Islet of Langerhans (tissue), 1 donor: Measurements from ENCODE around the gene SPRYD4.
"Not testable (repeated sequence)": the region's sequence is repeated elsewhere in the genome, so short reads cannot be mapped to it uniquely, and the experiment has no call there.

Experiments
- FAIRE-seq: peaks from one replicate; lab custom pipeline; 2011; peaks lifted over from hg19 to GRCh38; lab: Jason Lieb, UNC

Gene SPRYD4

DNA sequence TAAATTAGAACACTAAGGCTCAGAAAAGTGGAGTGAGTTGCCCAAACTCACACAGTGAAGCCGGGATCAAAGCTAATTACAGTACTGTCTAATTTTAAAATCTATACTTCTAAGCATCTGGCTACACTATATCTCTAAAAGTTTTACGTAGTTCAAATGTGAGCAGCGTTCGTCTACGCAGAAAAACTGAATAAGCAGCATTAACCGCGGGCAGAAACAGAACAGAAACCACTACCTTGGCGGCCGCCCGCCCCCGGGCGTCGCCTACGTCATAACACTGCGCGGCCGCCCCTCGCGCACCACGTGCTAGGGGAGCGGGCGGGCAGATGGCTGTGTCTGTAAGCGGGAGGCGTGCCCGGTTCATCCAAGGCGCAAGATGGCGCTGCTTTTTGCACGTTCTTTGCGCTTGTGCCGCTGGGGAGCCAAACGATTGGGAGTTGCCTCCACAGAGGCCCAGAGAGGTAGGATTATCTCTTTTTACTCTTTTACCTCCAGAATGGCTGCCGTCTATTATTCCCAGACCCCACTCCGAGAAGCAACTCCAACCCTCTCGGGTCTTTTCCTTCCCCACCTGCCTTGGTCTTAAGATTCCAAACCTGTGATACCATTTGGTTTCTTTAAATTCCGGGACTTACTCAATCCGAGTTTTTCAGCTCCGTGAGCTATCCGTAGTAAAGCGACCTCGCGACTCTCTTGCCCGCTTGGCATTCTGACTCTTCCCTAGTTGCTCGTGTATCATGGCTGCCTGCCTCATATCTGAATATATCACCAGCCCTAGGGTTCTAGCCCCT lies at the start of gene SPRYD4:
Gene SPRYD4, plus strand, starts transcription at position 363 of the 791 bp plus-strand sequence. Its CDS starts 14 bp downstream, at position 377.
- no peak for FAIRE-seq

DNA sequence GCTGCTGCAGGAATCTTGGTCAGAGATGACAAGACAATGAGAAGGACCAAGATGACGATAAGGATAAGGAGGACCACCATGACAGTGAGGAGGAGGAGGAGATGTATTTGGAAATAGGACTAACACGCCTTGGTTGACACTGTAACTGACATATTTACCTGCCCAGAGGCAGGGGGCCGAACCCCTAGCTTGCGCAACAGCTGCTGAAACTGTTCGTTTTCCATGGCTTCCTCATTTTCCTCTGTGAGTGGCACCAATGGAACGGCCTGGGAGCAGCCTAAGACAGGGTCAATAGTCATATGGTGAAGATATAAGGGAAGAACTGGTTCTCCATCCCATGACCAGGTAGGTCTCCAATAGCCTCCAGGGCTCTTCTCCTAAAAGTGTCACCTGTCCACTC lies 48.0 kb upstream of the SPRYD4 start:
- FAIRE-seq, result no peak

DNA sequence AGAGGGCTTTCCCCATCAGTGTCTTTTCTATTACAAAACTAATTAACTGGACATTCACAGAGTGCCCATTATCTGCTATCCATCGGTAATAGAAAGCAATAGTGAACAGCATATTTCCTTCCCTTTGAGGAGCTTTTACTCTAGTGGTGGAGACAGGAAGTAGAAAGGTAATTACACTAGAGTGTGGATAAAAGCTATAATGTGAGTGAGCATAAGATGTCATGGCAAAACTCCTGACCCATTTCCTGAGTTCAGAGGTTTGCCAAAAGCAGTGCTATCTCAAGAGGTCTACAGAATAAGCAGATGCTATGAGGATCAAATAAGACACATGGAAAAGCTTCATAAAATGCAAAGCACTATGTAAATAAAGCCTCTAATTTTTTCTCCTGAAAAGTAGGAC lies 43.2 kb upstream of the SPRYD4 start:
- FAIRE-seq, result no peak

DNA sequence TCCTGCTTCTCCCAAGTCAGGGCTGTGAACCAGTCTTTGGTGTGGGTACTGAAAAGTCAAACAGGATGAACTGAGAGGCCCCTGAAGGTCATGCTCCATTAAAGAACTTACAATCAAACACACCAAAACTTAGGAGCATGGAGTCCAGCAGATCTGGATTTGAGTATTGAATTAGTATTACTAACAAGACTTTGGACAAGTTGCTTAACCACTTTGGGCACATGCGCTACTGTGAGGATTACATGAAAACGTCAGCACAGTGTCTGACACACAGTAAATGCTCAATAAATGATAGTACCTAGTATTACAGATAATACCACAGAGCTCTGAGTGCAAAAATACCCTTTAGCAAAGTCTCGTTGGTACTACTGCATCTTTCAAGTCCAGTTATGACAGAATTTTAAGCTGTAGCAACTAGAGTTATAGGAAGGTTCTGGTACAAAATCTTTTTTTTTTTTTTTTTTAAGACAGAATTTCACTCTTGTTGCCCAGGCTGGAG lies 42.4 kb upstream of the SPRYD4 start:
- no peak for FAIRE-seq

DNA sequence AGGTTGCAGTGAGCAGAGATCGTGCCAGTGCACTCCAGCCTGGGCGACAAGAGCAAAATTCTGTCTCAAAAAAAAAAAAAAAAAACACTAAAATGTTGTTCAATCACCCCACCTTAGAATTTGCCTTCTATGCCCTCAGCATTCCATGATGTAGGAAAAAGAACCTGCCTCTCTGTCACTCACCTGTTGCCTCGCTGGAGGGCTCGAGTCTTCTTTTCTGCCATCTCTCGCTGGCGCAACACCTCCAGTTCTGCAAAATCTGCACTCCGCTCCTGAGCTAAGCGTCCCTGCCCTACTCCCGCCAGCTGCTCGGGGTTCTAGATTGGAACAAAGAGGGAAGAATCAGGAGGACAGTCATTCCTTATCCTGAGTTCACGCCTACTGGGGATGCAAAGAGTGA lies 37.1 kb upstream of the SPRYD4 start:
- no peak for FAIRE-seq

DNA sequence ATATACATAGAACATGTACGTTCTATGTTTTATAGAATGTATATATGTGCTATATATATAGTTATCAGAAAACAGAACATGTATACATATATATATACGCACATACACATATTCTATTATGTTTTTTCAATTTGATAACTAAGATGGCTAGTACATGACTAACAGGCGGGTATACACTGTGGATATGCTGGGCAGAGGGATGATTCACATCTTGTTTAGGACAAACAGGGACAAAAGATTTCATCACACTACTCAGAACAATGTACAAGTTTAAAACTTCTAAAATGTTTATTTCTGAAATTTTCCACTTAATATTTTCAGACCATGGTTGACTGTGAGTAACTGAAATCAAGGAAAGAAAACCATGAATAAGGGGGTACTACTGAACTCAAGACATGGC lies 36.5 kb upstream of the SPRYD4 start:
- no peak for FAIRE-seq

DNA sequence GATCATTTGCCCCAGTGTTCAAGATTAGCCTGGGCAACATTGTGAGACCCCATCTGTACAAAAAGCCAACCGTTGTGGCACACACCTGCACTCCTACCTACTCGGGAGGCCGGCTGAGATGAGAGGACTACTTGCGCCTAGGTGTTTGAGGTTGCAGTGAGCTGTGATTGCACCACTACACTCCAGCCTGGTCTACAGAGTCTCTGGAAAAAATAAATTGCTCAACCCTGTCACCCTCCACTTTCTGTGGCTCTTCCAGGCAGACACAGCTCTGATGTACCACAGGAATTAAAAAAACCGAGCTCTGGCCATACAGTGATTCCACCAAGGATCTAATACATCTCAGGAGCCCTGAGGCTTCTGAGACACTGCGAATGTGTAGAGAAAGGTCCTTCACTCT lies 33.5 kb upstream of the SPRYD4 start:
- no peak for FAIRE-seq

DNA sequence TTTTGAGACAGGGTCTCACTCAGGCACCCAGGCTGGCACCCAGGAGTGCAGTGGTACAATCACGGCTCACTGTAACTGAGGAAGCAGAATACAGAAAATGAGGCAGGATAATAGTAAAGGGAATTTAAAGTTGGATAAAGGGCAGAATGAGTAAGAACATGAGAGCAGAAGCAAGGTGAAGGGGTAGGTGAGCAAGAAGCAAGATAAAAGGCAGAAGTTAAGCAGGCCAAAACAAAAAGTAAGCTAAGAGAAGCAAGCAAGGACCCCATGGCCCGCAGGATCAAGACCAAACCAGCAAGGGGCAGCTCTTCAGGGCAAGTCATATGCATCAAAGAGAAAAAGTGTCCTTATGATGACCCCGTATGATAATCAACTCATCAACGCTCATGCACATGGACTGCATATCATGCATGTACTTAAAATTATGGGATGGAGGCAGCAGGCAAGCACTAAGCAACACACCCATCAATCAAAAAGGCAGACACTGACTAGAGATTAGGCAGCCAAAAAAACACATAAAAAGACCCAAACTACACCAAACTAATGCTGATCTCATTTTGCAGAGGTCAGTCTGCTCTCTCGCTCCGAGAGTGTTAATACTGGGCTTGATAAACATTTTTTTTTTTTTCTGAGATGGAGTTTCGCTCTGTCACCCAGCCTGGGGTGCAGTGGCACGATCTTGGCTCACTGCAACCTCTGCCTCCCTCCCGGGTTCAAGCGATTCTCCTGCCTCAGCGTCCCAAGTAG lies 30.8 kb upstream of the SPRYD4 start:
- FAIRE-seq, result no peak

DNA sequence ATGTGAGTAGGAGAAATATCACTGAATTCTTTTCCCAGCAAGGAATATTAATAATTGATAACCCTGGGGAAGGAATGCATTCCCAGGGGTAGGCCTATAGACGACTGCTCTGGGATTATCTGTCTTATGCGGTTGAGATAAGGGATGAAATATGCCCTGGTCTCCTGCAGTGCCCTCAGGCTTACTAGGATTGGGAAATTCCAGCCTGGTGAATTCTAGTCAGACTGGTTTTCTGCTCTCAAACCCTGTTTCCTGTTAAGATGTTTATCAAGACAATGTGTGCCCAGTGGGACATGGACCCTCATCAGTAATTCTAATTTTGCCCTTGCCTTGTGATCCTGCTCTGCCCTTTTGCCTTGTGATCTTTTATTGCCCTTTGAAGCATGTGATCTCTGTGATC lies 25.2 kb upstream of the SPRYD4 start:
- FAIRE-seq, result not testable (repeated sequence)

DNA sequence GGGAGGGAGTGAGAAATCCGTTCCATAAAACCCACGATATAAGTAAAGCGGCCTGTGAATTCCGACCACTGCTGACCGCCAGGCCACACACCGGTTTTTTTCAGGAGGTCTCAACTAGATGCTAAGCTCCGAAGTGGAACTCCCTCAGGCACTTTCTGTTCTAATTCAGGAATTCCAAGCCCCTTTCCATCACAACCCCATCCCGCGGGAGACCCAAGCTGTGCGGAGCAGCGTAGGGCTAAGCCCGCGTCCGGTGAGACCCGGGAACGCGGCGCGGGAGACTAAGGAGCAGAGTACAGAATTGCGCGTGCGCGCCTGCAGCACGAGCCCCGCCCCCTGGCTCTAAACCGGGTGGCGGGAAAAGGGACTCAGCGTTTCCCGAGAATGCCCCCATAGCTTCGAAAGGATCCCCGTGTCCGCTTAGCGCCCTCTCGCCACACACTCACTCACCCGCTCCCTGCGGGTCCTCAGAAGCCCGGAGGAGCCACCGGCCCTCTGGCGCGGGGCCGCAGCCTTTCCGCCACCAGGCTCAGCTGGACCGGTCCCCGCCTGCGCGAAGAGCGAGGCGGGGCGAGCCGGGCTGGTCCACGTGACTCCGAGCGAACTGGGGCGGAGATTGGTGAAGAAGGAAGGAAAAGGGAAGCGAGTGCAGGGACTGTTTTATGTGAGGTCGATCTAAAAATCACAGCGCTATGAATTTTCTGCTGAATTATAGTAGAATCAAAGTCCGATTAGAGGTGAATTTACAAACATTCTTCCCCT lies 19.3 kb upstream of the SPRYD4 start, which contains the start of gene TIMELESS:
Gene TIMELESS, minus strand, starts transcription at position 567 of the 762 bp plus-strand sequence. CDS start 15,256 bp downstream, outside the sequence.
- FAIRE-seq, result peak; percentile 79

DNA sequence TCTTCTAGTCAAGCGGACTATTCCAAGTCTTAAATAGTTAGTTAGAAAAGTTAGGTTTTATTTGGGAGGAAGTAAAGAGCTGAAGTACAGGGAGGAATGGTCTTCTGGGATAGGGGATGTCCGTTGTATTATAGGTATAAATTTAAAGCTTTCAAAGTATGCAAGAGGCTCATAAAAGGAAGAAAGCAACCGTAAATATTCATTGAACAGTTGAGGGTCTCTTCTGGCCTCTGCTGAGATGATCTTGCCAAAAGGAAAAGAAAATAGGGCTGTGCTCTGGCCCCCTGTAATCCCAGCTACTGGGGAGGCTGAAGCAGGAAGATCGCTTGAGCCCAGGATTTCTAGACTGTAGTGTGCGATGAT lies 18.8 kb upstream of the SPRYD4 start:
- no peak for FAIRE-seq

DNA sequence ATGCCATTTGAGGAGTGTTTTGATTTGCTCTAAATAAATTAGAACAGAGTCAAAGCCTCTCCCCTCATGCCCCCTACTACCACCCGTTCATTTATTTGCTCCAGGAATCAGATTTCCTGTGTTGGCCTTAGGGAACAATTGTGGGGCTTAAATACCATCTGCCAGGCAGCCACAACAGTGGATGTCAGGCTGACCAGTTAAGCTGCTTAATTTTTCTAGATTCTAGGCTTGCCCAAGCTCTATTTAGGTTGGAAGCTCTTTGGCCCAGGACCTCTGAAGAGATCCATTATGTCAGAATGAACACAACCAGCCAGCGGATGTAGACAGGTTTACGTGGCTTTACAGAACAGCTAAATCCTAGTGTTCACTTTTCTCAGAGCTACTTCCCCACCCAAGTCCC lies 18.1 kb upstream of the SPRYD4 start:
- FAIRE-seq, result no peak

DNA sequence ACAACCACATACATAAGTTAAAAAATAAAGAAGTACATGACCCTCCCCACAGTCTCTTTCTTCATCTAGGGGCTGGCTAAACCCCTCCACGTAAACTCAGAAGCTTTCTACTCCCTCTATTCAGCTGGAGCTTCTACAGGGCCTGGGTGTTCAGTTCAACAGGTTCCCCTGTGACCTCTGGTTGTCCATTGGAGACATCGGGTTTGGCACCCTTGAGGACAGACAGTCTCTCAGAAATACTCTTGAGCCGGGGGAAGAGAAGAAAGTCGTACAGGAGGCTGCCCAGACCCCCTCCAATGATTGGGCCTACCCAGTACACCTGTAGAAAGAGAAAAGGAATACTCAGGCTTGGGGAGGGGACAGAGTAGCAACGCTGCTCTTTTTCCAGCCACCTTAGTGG lies 17.2 kb upstream of the SPRYD4 start:
- FAIRE-seq, result no peak

DNA sequence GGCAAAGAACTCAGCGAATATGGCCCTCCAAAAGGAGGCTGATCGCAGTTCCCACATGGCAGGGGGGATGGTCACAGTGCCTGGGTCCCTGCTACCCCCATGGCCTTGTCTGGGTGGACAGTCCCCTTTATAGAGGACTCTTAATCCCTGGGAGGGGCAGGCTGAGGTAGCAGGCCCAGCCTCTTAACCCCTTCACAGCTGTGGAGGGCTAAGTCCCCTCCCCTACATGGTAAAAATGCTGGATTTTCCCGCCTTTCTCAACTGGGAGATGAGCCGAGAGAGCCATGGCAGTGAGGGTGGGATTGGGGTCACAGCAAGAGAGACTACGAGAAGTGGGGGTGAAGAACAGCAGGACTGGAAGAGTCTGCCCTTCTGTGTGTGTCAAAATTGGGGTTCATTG lies 13.8 kb upstream of the SPRYD4 start, which contains the start of gene MIP:
Gene MIP, minus strand, starts transcription at position 101 of the 400 bp plus-strand sequence. Its CDS starts 44 bp downstream, at position 57.
- no peak for FAIRE-seq

DNA sequence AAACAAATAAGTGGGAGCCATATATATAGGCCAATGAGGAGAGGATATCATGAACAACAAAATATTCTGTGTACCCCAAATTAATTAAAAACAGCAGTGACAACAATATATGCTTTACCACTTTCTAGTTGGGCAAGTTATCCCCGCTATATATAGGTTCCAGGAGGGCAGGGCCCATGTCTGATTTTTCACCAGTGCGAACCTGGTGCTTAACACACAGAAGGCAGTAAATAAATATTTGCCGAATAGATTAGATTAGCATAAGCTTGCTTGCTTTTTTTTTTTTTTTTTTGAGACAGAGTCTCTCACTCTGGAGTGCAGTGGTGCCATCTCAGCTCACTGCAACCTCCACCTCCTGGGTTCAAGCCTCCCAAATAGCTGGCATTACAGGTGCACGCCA lies 10.6 kb upstream of the SPRYD4 start:
- FAIRE-seq, result no peak

DNA sequence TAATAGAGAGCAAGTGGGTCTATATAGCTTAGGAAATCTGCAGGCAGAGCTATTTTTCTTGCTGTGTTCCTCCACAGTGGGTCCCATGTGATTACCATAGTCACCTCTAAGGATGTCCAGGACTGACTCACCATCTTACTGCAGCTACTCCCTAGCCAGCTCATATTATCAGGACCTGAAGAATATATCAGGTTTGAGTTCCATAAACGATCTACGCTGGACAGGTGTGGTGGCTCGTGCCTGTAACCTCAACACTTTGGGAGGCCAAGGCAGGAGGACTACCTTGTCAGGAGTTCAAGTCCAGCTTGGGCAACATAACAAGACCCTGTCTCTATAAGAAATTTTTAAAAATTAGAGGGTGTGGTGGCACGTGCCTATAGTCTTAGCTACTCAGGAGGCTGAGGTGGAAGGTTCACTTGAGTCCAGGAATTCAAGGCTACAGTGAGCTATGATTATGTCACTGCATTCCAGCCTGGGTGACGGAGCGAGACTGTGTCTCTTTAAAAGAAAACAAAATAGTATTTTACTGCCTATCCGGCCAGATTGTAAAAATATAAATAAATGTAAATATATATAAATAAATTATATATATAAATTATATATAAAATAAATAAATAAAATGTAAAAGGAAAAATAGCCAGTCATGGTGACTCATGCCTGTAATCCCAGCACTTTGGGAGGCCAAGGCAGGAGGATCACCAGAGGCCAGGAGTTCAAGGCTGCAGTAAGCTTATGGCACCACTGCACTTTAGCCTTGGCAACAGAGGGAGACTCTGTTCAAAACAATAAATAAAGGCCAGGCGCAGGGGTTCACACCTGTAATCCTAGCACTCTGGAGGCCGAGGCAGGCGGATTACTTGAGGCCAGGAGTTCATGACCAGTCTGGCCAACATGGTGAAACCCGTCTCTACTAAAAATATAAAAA lies 6.9 kb upstream of the SPRYD4 start:
- FAIRE-seq, result no peak

DNA sequence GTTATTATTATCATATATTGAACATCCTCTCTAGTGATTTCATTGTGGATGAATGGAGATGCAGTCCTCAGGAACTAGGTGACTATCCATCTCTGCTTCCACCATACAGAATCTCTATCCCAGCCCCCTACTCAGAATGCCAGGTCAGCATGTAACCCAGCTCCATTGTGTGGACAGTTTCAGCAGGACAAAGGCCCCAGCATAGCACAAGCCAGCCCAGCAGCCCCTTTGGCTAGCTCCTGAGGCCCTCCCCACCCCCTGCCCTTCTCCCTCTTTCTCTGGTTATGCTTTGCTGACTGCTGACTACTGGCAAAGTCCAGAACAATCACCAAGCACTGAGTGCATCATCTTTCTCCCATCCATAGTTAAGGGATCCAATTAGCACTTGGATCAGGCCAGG lies 5.8 kb upstream of the SPRYD4 start:
- FAIRE-seq, result no peak

DNA sequence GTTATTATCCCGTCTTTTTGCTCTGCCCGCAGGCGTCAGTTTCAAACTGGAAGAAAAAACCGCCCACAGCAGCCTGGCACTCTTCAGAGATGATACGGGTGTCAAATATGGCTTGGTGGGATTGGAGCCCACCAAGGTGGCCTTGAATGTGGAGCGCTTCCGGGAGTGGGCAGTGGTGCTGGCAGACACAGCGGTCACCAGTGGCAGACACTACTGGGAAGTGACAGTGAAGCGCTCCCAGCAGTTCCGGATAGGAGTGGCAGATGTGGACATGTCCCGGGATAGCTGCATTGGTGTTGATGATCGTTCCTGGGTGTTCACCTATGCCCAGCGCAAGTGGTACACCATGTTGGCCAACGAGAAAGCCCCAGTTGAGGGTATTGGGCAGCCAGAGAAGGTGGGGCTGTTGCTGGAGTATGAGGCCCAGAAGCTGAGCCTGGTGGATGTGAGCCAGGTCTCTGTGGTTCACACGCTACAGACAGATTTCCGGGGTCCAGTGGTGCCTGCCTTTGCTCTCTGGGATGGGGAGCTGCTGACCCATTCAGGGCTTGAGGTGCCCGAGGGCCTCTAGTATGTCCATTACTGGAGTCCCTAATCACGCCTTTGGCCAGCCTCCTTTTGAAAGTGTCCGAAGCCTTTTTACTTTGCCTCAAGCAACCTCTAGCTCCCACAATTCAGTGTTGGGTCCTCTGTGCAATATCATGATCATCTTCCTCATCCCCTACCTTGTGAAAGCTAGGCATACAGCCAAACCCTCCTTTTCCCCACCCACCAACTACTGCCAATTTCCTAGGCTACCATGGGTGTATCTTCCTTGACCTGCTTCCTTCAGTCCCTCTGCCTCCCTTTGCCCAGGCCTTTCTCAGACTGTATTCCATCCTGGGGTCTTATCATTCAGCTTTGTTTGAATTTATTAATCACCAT lies 891 bp downstream of the SPRYD4 start:
- FAIRE-seq, result no peak

DNA sequence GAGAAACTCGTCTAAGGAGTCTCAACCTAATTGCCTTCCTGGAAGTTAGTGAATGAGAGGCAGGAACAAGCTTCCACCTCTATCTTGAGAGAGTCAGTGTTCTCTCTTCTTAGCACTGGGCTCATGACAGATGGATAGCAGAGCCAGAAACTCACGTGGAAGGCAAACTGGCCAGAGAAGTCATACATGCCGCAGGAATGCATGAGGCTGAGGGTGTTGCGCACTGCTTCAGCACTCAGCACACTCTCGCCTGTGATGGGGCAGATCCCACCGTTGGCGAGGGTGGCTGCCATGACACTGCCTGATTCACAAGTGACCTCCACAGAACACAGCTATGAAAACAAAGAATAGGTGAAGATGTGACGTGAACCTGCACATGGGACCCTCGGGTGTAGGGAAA lies 6.0 kb downstream of the SPRYD4 start:
- no peak for FAIRE-seq

DNA sequence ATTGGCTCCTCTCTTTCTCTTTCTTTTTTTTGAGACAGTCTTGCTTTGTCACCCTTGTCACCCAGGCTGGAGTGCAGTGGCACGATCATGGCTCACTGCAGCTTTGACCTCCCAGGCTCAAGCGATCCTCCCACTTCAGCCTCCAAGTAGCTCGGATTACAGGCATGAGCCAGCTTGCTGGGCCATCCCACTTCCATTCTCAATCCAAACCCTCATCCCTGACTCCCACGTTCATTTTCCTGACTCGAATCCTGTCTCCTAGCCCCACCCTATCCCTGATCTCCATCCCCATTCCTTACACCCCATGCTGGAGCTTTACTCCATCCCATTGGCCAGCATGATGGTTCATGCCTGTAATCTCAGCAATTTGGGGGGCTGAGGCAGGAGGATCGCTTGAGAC lies 7.8 kb downstream of the SPRYD4 start:
- no peak for FAIRE-seq
